Astrocyte (in vitro differentiated cells and primary cell): Measurements from ENCODE around the gene ACTN4. TPM values are rescaled to one million over a fixed set of nuclear protein-coding genes. Genes with fewer than 3 reads are reported as not detected.
"Not testable (repeated sequence)": the region's sequence is repeated elsewhere in the genome, so short reads cannot be mapped to it uniquely, and the experiment has no call there.

Experiments
- DNase-seq: peaks from one replicate; pipeline ENCODE4 v3.0.0-alpha.2; 2010; ENCODE audit warnings: low read depth
- FAIRE-seq: peaks from 2 replicates; lab custom pipeline; 2011; peaks lifted over from hg19 to GRCh38; lab: Jason Lieb, UNC
- H2AFZ ChIP-seq: 2 replicates; pipeline ENCODE4 v1.6.0; 2012; ENCODE audit warnings: low read depth, low read length, inconsistent platforms
- H3K27ac ChIP-seq: 2 replicates; pipeline ENCODE4 v1.5.1; 2011; ENCODE audit warnings: low read depth, low read length, inconsistent platforms
- H3K27me3 ChIP-seq: 2 replicates; pipeline ENCODE4 v1.6.0; 2011; ENCODE audit warnings: low read length, inconsistent platforms; ENCODE audit not compliant: insufficient read depth
- H3K36me3 ChIP-seq: 2 replicates; pipeline ENCODE4 v1.5.1; 2011; ENCODE audit warnings: low read length, inconsistent platforms; ENCODE audit not compliant: insufficient read depth
- H3K4me1 ChIP-seq: 2 replicates; pipeline ENCODE4 v1.5.1; 2011; ENCODE audit warnings: low read length, inconsistent platforms; ENCODE audit not compliant: insufficient read depth
- H3K4me2 ChIP-seq: 2 replicates; pipeline ENCODE4 v1.6.0; 2012; ENCODE audit warnings: low read length, inconsistent platforms
- H3K4me3 ChIP-seq: 2 replicates; pipeline ENCODE4 v1.5.1; 2011; ENCODE audit warnings: low read depth, mild to moderate bottlenecking, low read length, inconsistent platforms; ENCODE audit not compliant: insufficient read depth
- H3K79me2 ChIP-seq: 2 replicates; pipeline ENCODE4 v1.6.0; 2012; ENCODE audit warnings: mild to moderate bottlenecking, low read length, inconsistent platforms; ENCODE audit not compliant: insufficient read depth
- H3K9ac ChIP-seq: 2 replicates; pipeline ENCODE4 v1.6.0; 2012; ENCODE audit warnings: mild to moderate bottlenecking, low read length, inconsistent platforms
- H3K9me3 ChIP-seq: 2 replicates; pipeline ENCODE4 v1.5.1; 2012; ENCODE audit warnings: low read depth, mild to moderate bottlenecking, low read length, inconsistent platforms; ENCODE audit not compliant: insufficient read depth
- H4K20me1 ChIP-seq: 2 replicates; pipeline ENCODE4 v1.6.0; 2012; ENCODE audit warnings: low read length, inconsistent platforms; ENCODE audit not compliant: insufficient read depth
- H3K27ac Mint-ChIP-seq: one replicate; pipeline ENCODE4 v1.8.0; 2021; ENCODE audit warnings: mild to moderate bottlenecking, mixed read lengths; ENCODE audit not compliant: unreplicated experiment
- H3K27me3 Mint-ChIP-seq: one replicate; pipeline ENCODE4 v1.8.0; 2021; ENCODE audit warnings: low read depth, mixed read lengths; ENCODE audit not compliant: unreplicated experiment
- H3K36me3 Mint-ChIP-seq: one replicate; pipeline ENCODE4 v1.8.0; 2021; ENCODE audit warnings: low read depth, mixed read lengths; ENCODE audit not compliant: unreplicated experiment
- H3K4me1 Mint-ChIP-seq: one replicate; pipeline ENCODE4 v1.8.0; 2021; ENCODE audit warnings: low read depth, mixed read lengths; ENCODE audit not compliant: unreplicated experiment
- H3K4me3 Mint-ChIP-seq: one replicate; pipeline ENCODE4 v1.8.0; 2021; ENCODE audit warnings: mild to moderate bottlenecking, moderate library complexity, mixed read lengths; ENCODE audit not compliant: unreplicated experiment
- H3K9me3 Mint-ChIP-seq: one replicate; pipeline ENCODE4 v1.8.0; 2021; ENCODE audit warnings: mild to moderate bottlenecking, mixed read lengths; ENCODE audit not compliant: unreplicated experiment
- CTCF ChIP-seq: IDR thresholded peaks from 2 replicates; pipeline ENCODE4 v1.5.1; 2011; ENCODE audit warnings: low read depth, mild to moderate bottlenecking, inconsistent platforms, low read length, moderate library complexity; ENCODE audit not compliant: insufficient read depth
- EZH2 ChIP-seq: IDR thresholded peaks from 2 replicates; pipeline ENCODE4 v1.6.1; 2012; ENCODE audit warnings: mild to moderate bottlenecking, low read length, inconsistent platforms; ENCODE audit not compliant: insufficient read depth
- total RNA-seq: library from RNA; stranded (reverse); gene quantifications from 2 replicates; pipeline ENCODE4 v1.2.1, GENCODE V29; 2021

Gene ACTN4
- total RNA-seq, 1 donor from 2014 or later: 879 TPM

- no peak overlapping the region for H3K27ac ChIP-seq
- H3K9me3 ChIP-seq: no peaks in the 10 kb centered on the region
- no peak overlapping the region for H2AFZ ChIP-seq
- Mint-ChIP-seq H3K4me1 (no peaks in the 10 kb centered on the region), H3K36me3 (peaks cover 12% of the 10 kb centered on the region), H3K27me3 (no peaks in the 10 kb centered on the region), H3K4me3 (no peak overlapping the region), H3K27ac (no peak overlapping the region), H3K9me3 (no peaks in the 10 kb centered on the region)
- H3K79me2 ChIP-seq: peaks cover 3% of the 10 kb centered on the region
- peaks cover 23% of the 10 kb centered on the region for H4K20me1 ChIP-seq
- H3K4me2 ChIP-seq: no peak overlapping the region
- H3K4me3 ChIP-seq: no peak overlapping the region
- H3K4me1 ChIP-seq: no peaks in the 10 kb centered on the region
- peaks cover 32% of the 10 kb centered on the region for H3K36me3 ChIP-seq
- FAIRE-seq (no peak), DNase-seq (no peak)
- no peaks in the 10 kb centered on the region for H3K27me3 ChIP-seq
- no peak overlapping the region for H3K9ac ChIP-seq
- TF ChIP-seq EZH2 (no peak), CTCF (no peak)
These were observed 21.0 kb upstream of the ACTN4 start for GRCh38 chr19:38626401-38626800.

- no peak overlapping the region for H3K27ac ChIP-seq
- H3K9me3 ChIP-seq: no peaks in the 10 kb centered on the region
- no peaks in the 10 kb centered on the region for H3K27me3 ChIP-seq
- no peaks in the 10 kb centered on the region for H3K27me3 Mint-ChIP-seq
- H3K4me1 Mint-ChIP-seq: peaks cover 1% of the 10 kb centered on the region
- FAIRE-seq (no peak), DNase-seq (no peak)
- H3K9me3 Mint-ChIP-seq: no peaks in the 10 kb centered on the region
- H3K4me3 ChIP-seq: no peak overlapping the region
- H3K36me3 ChIP-seq: peaks cover 27% of the 10 kb centered on the region
- H3K9ac ChIP-seq: no peak overlapping the region
- no peaks in the 10 kb centered on the region for H3K4me1 ChIP-seq
- H4K20me1 ChIP-seq: peaks cover 10% of the 10 kb centered on the region
- no peak for TF ChIP-seq CTCF
- no peak for TF ChIP-seq EZH2
- H3K79me2 ChIP-seq: no peaks in the 10 kb centered on the region
- no peak overlapping the region for H3K27ac Mint-ChIP-seq
- H2AFZ ChIP-seq: no peak overlapping the region
- no peak overlapping the region for H3K4me2 ChIP-seq
- peaks cover 23% of the 10 kb centered on the region for H3K36me3 Mint-ChIP-seq
- no peak overlapping the region for H3K4me3 Mint-ChIP-seq
These were observed 17.9 kb upstream of the ACTN4 start for GRCh38 chr19:38629568-38629967.

GRCh38 chr19:38631301-38631700, 16.1 kb upstream of the ACTN4 start:
- not testable (repeated sequence) for H3K4me2 ChIP-seq, H3K9me3 ChIP-seq, H3K9me3 Mint-ChIP-seq, H3K4me1 ChIP-seq, H3K27ac ChIP-seq, H2AFZ ChIP-seq, H3K27me3 Mint-ChIP-seq, H3K9ac ChIP-seq, H3K4me3 Mint-ChIP-seq, H3K27ac Mint-ChIP-seq, H3K79me2 ChIP-seq, H3K4me1 Mint-ChIP-seq, H3K27me3 ChIP-seq, DNase-seq, H3K4me3 ChIP-seq, FAIRE-seq
- H3K36me3 Mint-ChIP-seq: peaks cover 27% of the 10 kb centered on the region
- Histone ChIP-seq H3K36me3 (peaks cover 20% of the 10 kb centered on the region), H4K20me1 (peaks cover 14% of the 10 kb centered on the region)

GRCh38 chr19:38631811-38632475, 15.5 kb upstream of the ACTN4 start:
- H3K9me3 Mint-ChIP-seq, H3K4me3 ChIP-seq, DNase-seq, H3K4me1 Mint-ChIP-seq, H3K27me3 Mint-ChIP-seq, H3K4me2 ChIP-seq, H3K79me2 ChIP-seq, H3K27me3 ChIP-seq, H3K27ac ChIP-seq, FAIRE-seq, H3K9me3 ChIP-seq, H3K4me3 Mint-ChIP-seq, H3K27ac Mint-ChIP-seq, H3K9ac ChIP-seq, H2AFZ ChIP-seq, H3K4me1 ChIP-seq: not testable (repeated sequence)
- peaks cover 27% of the 10 kb centered on the region for H3K36me3 Mint-ChIP-seq
- H3K36me3 ChIP-seq: peaks cover 18% of the 10 kb centered on the region
- H4K20me1 ChIP-seq: peaks cover 14% of the 10 kb centered on the region
